NCI-H2029 treated with DMSO at 0.1 percent for 48 hours (cell line): Measurements from ENCODE around the gene PRKAR2B.
"Not testable (repeated sequence)": the region's sequence is repeated elsewhere in the genome, so short reads cannot be mapped to it uniquely, and the experiment has no call there.

Experiments
- DNase-seq: peaks from one replicate; lab custom pipeline; 2025; lab: John Stamatoyannopoulos, UW

The PRKAR2B gene

GRCh38 chr7:107119376-107120105 lies 75.0 kb downstream of the PRKAR2B start:
- no peak for DNase-seq

GRCh38 chr7:107122486-107122911 lies 78.0 kb downstream of the PRKAR2B start:
- DNase-seq, result no peak

- no peak for DNase-seq
These were observed 78.9 kb downstream of the PRKAR2B start for GRCh38 chr7:107123392-107123791.

GRCh38 chr7:107125475-107125874 lies 81.0 kb downstream of the PRKAR2B start:
- peak; percentile 79 for DNase-seq

- DNase-seq, result no peak
These were observed 83.7 kb downstream of the PRKAR2B start for GRCh38 chr7:107128217-107128616.

- no peak for DNase-seq
These were observed 84.2 kb downstream of the PRKAR2B start for GRCh38 chr7:107128748-107129147.

GRCh38 chr7:107130487-107131220 lies 86.1 kb downstream of the PRKAR2B start:
- no peak for DNase-seq

- no peak for DNase-seq
These were observed 88.9 kb downstream of the PRKAR2B start for GRCh38 chr7:107133396-107133795.

- DNase-seq, result no peak
These were observed 94.4 kb downstream of the PRKAR2B start for GRCh38 chr7:107138696-107139420.

GRCh38 chr7:107143875-107144274 lies 99.4 kb downstream of the PRKAR2B start:
- DNase-seq, result not testable (repeated sequence)

GRCh38 chr7:107145067-107145838 lies 100.7 kb downstream of the PRKAR2B start:
- DNase-seq, result no peak

- DNase-seq, result no peak
These were observed 103.2 kb downstream of the PRKAR2B start for GRCh38 chr7:107147464-107148393.

- DNase-seq, result no peak
These were observed 104.2 kb downstream of the PRKAR2B start for GRCh38 chr7:107148721-107149120.

- DNase-seq, result no peak
These were observed 105.4 kb downstream of the PRKAR2B start for GRCh38 chr7:107149863-107150262.

GRCh38 chr7:107150375-107151073 lies 106.0 kb downstream of the PRKAR2B start:
- peak; percentile 68 for DNase-seq

GRCh38 chr7:107151538-107151937 lies 107.0 kb downstream of the PRKAR2B start:
- no peak for DNase-seq

- no peak for DNase-seq
These were observed 107.5 kb downstream of the PRKAR2B start for GRCh38 chr7:107152011-107152410.

GRCh38 chr7:107154826-107155225 lies 110.3 kb downstream of the PRKAR2B start:
- no peak for DNase-seq

GRCh38 chr7:107155726-107156125 lies 111.2 kb downstream of the PRKAR2B start:
- not testable (repeated sequence) for DNase-seq

GRCh38 chr7:107157091-107157490 lies 112.6 kb downstream of the PRKAR2B start:
- no peak for DNase-seq
